Caco-2 (cell line): ENCODE results near the gene ATP9B. TPM values are rescaled to one million over a fixed set of nuclear protein-coding genes. Genes with fewer than 3 reads are reported as not detected.

Experiments
- BruUV-seq: library from RNA; stranded (reverse); fragments of 400-500 nt; replicated peaks from 2 replicates; lab custom pipeline; 2021; lab: Mats Ljungman, UMichigan
- CTCF ChIA-PET: fragments of 300-600 bp; sonication (Branson Sonifier 250); formaldehyde crosslinking; loops from one replicate; lab custom pipeline; 2022; ENCODE audit warnings: antibody characterized with exemption; lab: Charles Lee
- POLR2A ChIA-PET: fragments of 300-600 bp; sonication (Branson Sonifier 250); formaldehyde crosslinking; loops from one replicate; lab custom pipeline; 2022; ENCODE audit warnings: antibody characterized with exemption; lab: Charles Lee
- DNase-seq, 2 experiments: peaks; one replicate each; pipeline versions ENCODE4 v3.0.0 to v3.0.0-alpha.2; 2020 to 2022
- H3K27me3 ChIP-seq: replicated peaks from 2 replicates; pipeline ENCODE4 v1.6.0; 2011; ENCODE audit warnings: low read length; ENCODE audit not compliant: control insufficient read depth, insufficient read depth
- H3K36me3 ChIP-seq: 2 replicates; pipeline ENCODE4 v1.5.1; 2011; ENCODE audit warnings: low read length; ENCODE audit not compliant: control insufficient read depth, insufficient read depth
- H3K4me1 ChIP-seq: fragments of 250-450 bp; sonication (Bioruptor Pico); 2 replicates; pipeline ENCODE4 v1.5.1; 2020; ENCODE audit warnings: mild to moderate bottlenecking
- H3K4me3 ChIP-seq: 2 replicates; pipeline ENCODE4 v1.5.1; 2011; ENCODE audit warnings: low read depth, mild to moderate bottlenecking, control low read depth, low read length
- H3K9me3 ChIP-seq: fragments of 250-450 bp; sonication (Bioruptor Pico); 2 replicates; pipeline ENCODE4 v1.5.1; 2020; ENCODE audit warnings: mild to moderate bottlenecking, moderate library complexity
- H3K27ac Mint-ChIP-seq: one replicate; pipeline ENCODE4 v1.8.0; 2022; ENCODE audit warnings: mixed read lengths; ENCODE audit not compliant: unreplicated experiment
- H3K27me3 Mint-ChIP-seq: one replicate; pipeline ENCODE4 v1.8.0; 2022; ENCODE audit warnings: mixed read lengths; ENCODE audit not compliant: insufficient read depth, unreplicated experiment
- H3K36me3 Mint-ChIP-seq: one replicate; pipeline ENCODE4 v1.8.0; 2022; ENCODE audit warnings: mild to moderate bottlenecking, mixed read lengths; ENCODE audit not compliant: insufficient read depth, unreplicated experiment
- H3K4me1 Mint-ChIP-seq: one replicate; pipeline ENCODE4 v1.8.0; 2022; ENCODE audit warnings: low read depth, mixed read lengths; ENCODE audit not compliant: unreplicated experiment
- H3K4me3 Mint-ChIP-seq: one replicate; pipeline ENCODE4 v1.8.0; 2022; ENCODE audit warnings: mild to moderate bottlenecking, moderate library complexity, mixed read lengths; ENCODE audit not compliant: unreplicated experiment
- H3K9me3 Mint-ChIP-seq: one replicate; pipeline ENCODE4 v1.8.0; 2022; ENCODE audit warnings: mixed read lengths; ENCODE audit not compliant: unreplicated experiment
- CTCF ChIP-seq, 2 experiments: fragments of 200-600 bp in 1 of 2; IDR thresholded peaks; 1 replicate in 1 of 2; 2 replicates in 1 of 2; pipeline versions ENCODE4 v1.5.1 to v1.8.0; 2011 to 2022; ENCODE audit warnings: antibody characterized with exemption in 1 of 2, control low read depth in 1 of 2, inconsistent platforms in 1 of 2, low read depth in 1 of 2, low read length in 1 of 2, mild to moderate bottlenecking in 1 of 2, moderate library complexity in 1 of 2; ENCODE audit not compliant: insufficient read depth in 1 of 2, severe bottlenecking in 1 of 2, unreplicated experiment in 1 of 2
- intact Hi-C: fragments of 100-400 bp; cut with micrococcal nuclease; formaldehyde crosslinking; loops from one replicate; pipeline ENCODE4 v1.10.0; 2022; ENCODE audit not compliant: unreplicated experiment
- total RNA-seq: library from RNA; stranded (reverse); gene quantifications from 2 replicates; pipeline ENCODE4 v1.2.3, GENCODE V29; 2022

ATP9B gene
- total RNA-seq, 1 experiment from 2014 or later, result 15.8 TPM

GRCh38 chr18:79250301-79250981 lies 181.2 kb downstream of the ATP9B start:
- H3K9me3 Mint-ChIP-seq, result no peaks in the 10 kb centered on the region
- TF ChIP-seq CTCF (IDR thresholded peaks at IDR 0.05; ENCODE audit: insufficient read depth in 1 of 2, low read depth in 1 of 2, low read length in 1 of 2, severe bottlenecking in 1 of 2, unreplicated experiment in 1 of 2), result no peak
- no TSS peak for BruUV-seq

GRCh38 chr18:79251021-79251420 lies 181.8 kb downstream of the ATP9B start:
- no peak overlapping the region for H3K27ac Mint-ChIP-seq
- no TSS peak for BruUV-seq
- H3K4me3 ChIP-seq, result no peak overlapping the region
- no peak overlapping the region for H3K4me3 Mint-ChIP-seq
- H3K27me3 Mint-ChIP-seq, result no peaks in the 10 kb centered on the region
- H3K4me1 ChIP-seq, result no peaks in the 10 kb centered on the region
- DNase-seq, result no peak
- no peaks in the 10 kb centered on the region for H3K9me3 Mint-ChIP-seq
- no peaks in the 10 kb centered on the region for H3K36me3 ChIP-seq
- no peak for TF ChIP-seq CTCF (IDR thresholded peaks at IDR 0.05; ENCODE audit: insufficient read depth in 1 of 2, low read depth in 1 of 2, low read length in 1 of 2, severe bottlenecking in 1 of 2, unreplicated experiment in 1 of 2)
- CTCF ChIA-PET, result no interaction called here
- H3K27me3 ChIP-seq, result no peaks in the 10 kb centered on the region
- POLR2A ChIA-PET, result no interaction called here
- intact Hi-C loops, result no loop called here
- H3K9me3 ChIP-seq, result no peaks in the 10 kb centered on the region
- no peaks in the 10 kb centered on the region for H3K4me1 Mint-ChIP-seq
- H3K36me3 Mint-ChIP-seq, result no peaks in the 10 kb centered on the region

More at GRCh38 chr18:79250301-79250981, 181.2 kb downstream of the ATP9B start:
- no peaks in the 10 kb centered on the region for H3K36me3 Mint-ChIP-seq
- ChIA-PET CTCF (no interaction called here), POLR2A (no interaction called here)
- H3K4me3 ChIP-seq, result no peak overlapping the region
- no peaks in the 10 kb centered on the region for H3K36me3 ChIP-seq
- H3K4me1 ChIP-seq, result no peaks in the 10 kb centered on the region
- intact Hi-C loops, result no loop called here
- H3K27me3 Mint-ChIP-seq, result no peaks in the 10 kb centered on the region
- H3K9me3 ChIP-seq, result no peaks in the 10 kb centered on the region
- DNase-seq, result no peak
- no peak overlapping the region for H3K27ac Mint-ChIP-seq
- no peaks in the 10 kb centered on the region for H3K27me3 ChIP-seq
- no peak overlapping the region for H3K4me3 Mint-ChIP-seq
- H3K4me1 Mint-ChIP-seq, result no peaks in the 10 kb centered on the region

GRCh38 chr18:79252904-79253633 lies 183.9 kb downstream of the ATP9B start:
- Mint-ChIP-seq H3K9me3 (no peaks in the 10 kb centered on the region), H3K4me3 (no peak overlapping the region), H3K27ac (no peak overlapping the region), H3K27me3 (no peaks in the 10 kb centered on the region), H3K36me3 (no peaks in the 10 kb centered on the region), H3K4me1 (no peaks in the 10 kb centered on the region)
- intact Hi-C loops, result no loop called here
- Histone ChIP-seq H3K27me3 (no peaks in the 10 kb centered on the region), H3K9me3 (no peaks in the 10 kb centered on the region), H3K4me3 (no peak overlapping the region), H3K4me1 (no peaks in the 10 kb centered on the region), H3K36me3 (no peaks in the 10 kb centered on the region)
- no peak for DNase-seq
- no peak for TF ChIP-seq CTCF (IDR thresholded peaks at IDR 0.05; ENCODE audit: insufficient read depth in 1 of 2, low read depth in 1 of 2, low read length in 1 of 2, severe bottlenecking in 1 of 2, unreplicated experiment in 1 of 2)
- ChIA-PET CTCF (no interaction called here), POLR2A (no interaction called here)
- BruUV-seq, result no TSS peak
